CD4-positive, alpha-beta T cell (primary cell): ENCODE measurements around the gene IFNAR1. TPM values are rescaled to one million over a fixed set of nuclear protein-coding genes. Genes with fewer than 3 reads are reported as not detected.

ENCODE experiments used
- ATAC-seq: fragments of 200-7000 bp; cut with Tn5 transposase; one replicate; pipeline ENCODE4 v1.10.0; 2022; ENCODE audit warnings: mild to moderate bottlenecking; ENCODE audit not compliant: poor library complexity
- CTCF ChIA-PET: fragments of 350-600 bp; sonication (Branson Sonifier 250); formaldehyde crosslinking; loops from one replicate; lab custom pipeline; 2021; ENCODE audit warnings: antibody characterized with exemption, inconsistent platforms; lab: Charles Lee
- POLR2A ChIA-PET: fragments of 350-600 bp; sonication (Branson Sonifier 250); formaldehyde crosslinking; loops from one replicate; lab custom pipeline; 2021; ENCODE audit warnings: antibody characterized with exemption, inconsistent platforms; lab: Charles Lee
- DNase-seq, 14 experiments: peaks; one replicate each; pipeline ENCODE4 v3.0.0-alpha.2; 2013 to 2020; ENCODE audit warnings: mixed read lengths in 2 of 14
- H3K27ac ChIP-seq, 2 donors: one replicate each; pipeline versions ENCODE4 v1.5.1 to v1.7.0; 2013; ENCODE audit warnings: low read length in 2 of 2, low read depth in 1 of 2, mild to moderate bottlenecking in 1 of 2
- H3K27me3 ChIP-seq, 2 experiments: 1 replicate in 1 of 2; 2 replicates in 1 of 2; pipeline versions ENCODE4 v1.6.1 to v1.7.0; 2013; ENCODE audit warnings: low read length in 2 of 2, control low read depth in 1 of 2, mild to moderate bottlenecking in 1 of 2, moderate library complexity in 1 of 2; ENCODE audit not compliant: insufficient read depth in 2 of 2, control insufficient read depth in 1 of 2
- H3K36me3 ChIP-seq: one replicate; pipeline ENCODE4 v1.6.1; 2013; ENCODE audit warnings: low read length, control low read depth; ENCODE audit not compliant: insufficient read depth
- H3K4me1 ChIP-seq: one replicate; pipeline ENCODE4 v1.6.1; 2013; ENCODE audit warnings: low read length, control low read depth; ENCODE audit not compliant: insufficient read depth
- H3K4me3 ChIP-seq: one replicate; pipeline ENCODE4 v1.5.1; 2013; ENCODE audit warnings: mild to moderate bottlenecking, low read length, moderate library complexity
- H3K9me3 ChIP-seq, 2 experiments: 1 replicate in 1 of 2; 2 replicates in 1 of 2; pipeline versions ENCODE4 v1.6.1 to v1.7.0; 2013; ENCODE audit warnings: low read length in 2 of 2, mild to moderate bottlenecking in 2 of 2, control low read depth in 1 of 2, moderate library complexity in 1 of 2; ENCODE audit not compliant: control insufficient read depth in 1 of 2, insufficient read depth in 1 of 2
- H3K27ac Mint-ChIP-seq: one replicate; pipeline ENCODE4 v1.8.0; 2020; ENCODE audit warnings: mixed read lengths
- H3K27me3 Mint-ChIP-seq: one replicate; pipeline ENCODE4 v1.8.0; 2021; ENCODE audit warnings: mixed read lengths
- H3K36me3 Mint-ChIP-seq: one replicate; pipeline ENCODE4 v1.8.0; 2021; ENCODE audit warnings: low read depth, mixed read lengths
- H3K4me1 Mint-ChIP-seq: one replicate; pipeline ENCODE4 v1.8.0; 2021; ENCODE audit warnings: low read depth, mixed read lengths
- H3K4me3 Mint-ChIP-seq: one replicate; pipeline ENCODE4 v1.8.0; 2020; ENCODE audit warnings: mild to moderate bottlenecking, mixed read lengths
- H3K9me3 Mint-ChIP-seq: one replicate; pipeline ENCODE4 v1.8.0; 2020; ENCODE audit warnings: mixed read lengths
- intact Hi-C, 2 experiments: fragments of 100-400 bp; cut with DNase I in 1 of 2; cut with micrococcal nuclease in 1 of 2; formaldehyde crosslinking; loops; one replicate each; pipeline versions ENCODE4 v1.15.1 to v1.9.0; 2023 to 2025; cut with DNase I, micrococcal nuclease
- total RNA-seq, 174 experiments: library from RNA in 2 of 174; stranded (reverse) in 2 of 174; gene quantifications; one replicate each; pipeline ENCODE4 v1.2.3 and lab custom pipeline; 2021 to 2026
- TF ChIP-seq, protein P1 (sequence below): fragments of 200-600 bp; IDR thresholded peaks from one replicate; pipeline ENCODE4 v1.8.0; 2022; ENCODE audit warnings: antibody characterized with exemption, mild to moderate bottlenecking

IFNAR1 gene
- total RNA-seq, 2 experiments from 2014 or later: 20.4 to 26.8 TPM

DNA sequence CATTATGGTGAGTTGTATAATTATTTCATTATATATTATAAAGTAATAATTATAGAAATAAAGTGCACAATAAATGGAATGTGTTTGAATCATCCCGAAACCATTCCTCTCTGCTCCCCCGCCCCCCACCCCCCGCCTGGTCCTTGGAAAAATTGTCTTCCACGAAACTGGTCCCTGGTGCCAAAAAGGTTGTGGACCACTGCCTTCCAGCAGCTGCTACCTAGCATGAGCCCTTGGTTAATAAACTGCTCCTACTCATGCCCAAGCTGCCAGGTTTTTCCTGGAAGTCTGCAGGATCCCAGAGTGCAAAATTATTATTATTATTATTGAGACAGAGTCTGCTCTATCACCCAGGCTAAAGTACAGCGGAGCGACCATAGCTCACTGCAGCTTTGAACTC lies 71.7 kb downstream of the IFNAR1 start:
- ChIA-PET CTCF (no interaction called here), POLR2A (no interaction called here)
- Mint-ChIP-seq H3K4me3 (no peak overlapping the region), H3K27me3 (no peaks in the 10 kb centered on the region), H3K27ac (no peak overlapping the region), H3K4me1 (peaks cover 4% of the 10 kb centered on the region), H3K9me3 (no peaks in the 10 kb centered on the region), H3K36me3 (no peaks in the 10 kb centered on the region)
- no peak for ATAC-seq
- intact Hi-C loops: no loop called here
- no peaks in the 10 kb centered on the region for H3K36me3 ChIP-seq
- H3K27me3 ChIP-seq: no peaks in the 10 kb centered on the region
- TF ChIP-seq, protein P1, sequence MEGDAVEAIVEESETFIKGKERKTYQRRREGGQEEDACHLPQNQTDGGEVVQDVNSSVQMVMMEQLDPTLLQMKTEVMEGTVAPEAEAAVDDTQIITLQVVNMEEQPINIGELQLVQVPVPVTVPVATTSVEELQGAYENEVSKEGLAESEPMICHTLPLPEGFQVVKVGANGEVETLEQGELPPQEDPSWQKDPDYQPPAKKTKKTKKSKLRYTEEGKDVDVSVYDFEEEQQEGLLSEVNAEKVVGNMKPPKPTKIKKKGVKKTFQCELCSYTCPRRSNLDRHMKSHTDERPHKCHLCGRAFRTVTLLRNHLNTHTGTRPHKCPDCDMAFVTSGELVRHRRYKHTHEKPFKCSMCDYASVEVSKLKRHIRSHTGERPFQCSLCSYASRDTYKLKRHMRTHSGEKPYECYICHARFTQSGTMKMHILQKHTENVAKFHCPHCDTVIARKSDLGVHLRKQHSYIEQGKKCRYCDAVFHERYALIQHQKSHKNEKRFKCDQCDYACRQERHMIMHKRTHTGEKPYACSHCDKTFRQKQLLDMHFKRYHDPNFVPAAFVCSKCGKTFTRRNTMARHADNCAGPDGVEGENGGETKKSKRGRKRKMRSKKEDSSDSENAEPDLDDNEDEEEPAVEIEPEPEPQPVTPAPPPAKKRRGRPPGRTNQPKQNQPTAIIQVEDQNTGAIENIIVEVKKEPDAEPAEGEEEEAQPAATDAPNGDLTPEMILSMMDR: no peak
- H3K4me1 ChIP-seq: no peaks in the 10 kb centered on the region
- no peak for DNase-seq
- no peaks in the 10 kb centered on the region for H3K9me3 ChIP-seq
- H3K4me3 ChIP-seq: no peak overlapping the region
- H3K27ac ChIP-seq: no peak overlapping the region

DNA sequence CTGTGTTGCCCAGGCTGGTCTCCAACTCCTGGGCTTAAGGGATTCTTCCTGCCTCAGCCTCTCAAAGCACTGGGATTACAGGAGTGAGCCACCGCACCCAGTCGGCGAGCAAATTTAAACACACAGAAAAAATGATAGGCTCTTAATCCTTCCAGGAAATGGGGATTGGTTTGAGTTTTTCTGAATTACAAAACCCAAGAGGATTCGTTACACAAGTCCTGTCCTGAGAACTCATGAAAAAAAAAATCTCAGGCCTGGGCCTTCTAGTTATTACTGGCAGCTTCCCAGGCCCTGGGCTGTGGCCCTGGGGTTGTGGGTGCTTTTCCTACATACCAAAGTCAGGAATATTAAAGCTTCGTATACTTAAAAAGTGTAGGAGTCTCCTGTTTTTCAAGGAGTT lies 72.2 kb downstream of the IFNAR1 start:
- Histone ChIP-seq H3K4me1 (no peaks in the 10 kb centered on the region), H3K9me3 (no peaks in the 10 kb centered on the region), H3K4me3 (no peak overlapping the region), H3K27ac (no peak overlapping the region), H3K27me3 (no peaks in the 10 kb centered on the region), H3K36me3 (no peaks in the 10 kb centered on the region)
- DNase-seq (no peak), ATAC-seq (no peak)
- ChIA-PET CTCF (interaction anchor here (0.7 kb wide), 2 partner anchors 8 to 12 kb away, joined by 3 read pairs; no protein-coding TSS in a partner anchor), POLR2A (no interaction called here)
- H3K9me3 Mint-ChIP-seq: no peaks in the 10 kb centered on the region
- H3K36me3 Mint-ChIP-seq: no peaks in the 10 kb centered on the region
- H3K4me3 Mint-ChIP-seq: no peak overlapping the region
- TF ChIP-seq, protein P1: no peak
- no peaks in the 10 kb centered on the region for H3K27me3 Mint-ChIP-seq
- peaks cover 4% of the 10 kb centered on the region for H3K4me1 Mint-ChIP-seq
- no peak overlapping the region for H3K27ac Mint-ChIP-seq
- intact Hi-C loops: no loop called here

DNA sequence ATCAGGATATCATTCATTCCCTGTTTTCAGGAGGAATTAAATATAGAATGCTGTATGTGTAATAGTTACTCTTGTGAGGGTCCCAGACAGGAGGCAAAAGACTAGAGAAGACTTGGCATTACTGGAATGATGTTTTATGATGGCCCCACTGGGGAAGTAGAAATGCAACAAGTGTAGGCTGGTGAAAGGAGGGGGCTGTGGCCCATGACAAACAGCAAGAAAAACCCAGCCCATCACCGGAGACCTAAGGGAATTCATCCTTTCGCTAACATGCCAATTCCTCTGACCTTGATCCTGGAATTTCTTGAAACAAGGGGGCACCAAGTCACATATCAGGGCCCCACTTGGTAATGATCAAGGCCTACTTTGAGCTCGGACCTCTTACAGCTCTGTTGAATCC lies 72.9 kb downstream of the IFNAR1 start:
- Mint-ChIP-seq H3K4me1 (peaks cover 4% of the 10 kb centered on the region), H3K27ac (no peak overlapping the region), H3K9me3 (no peaks in the 10 kb centered on the region), H3K27me3 (no peaks in the 10 kb centered on the region), H3K4me3 (no peak overlapping the region), H3K36me3 (no peaks in the 10 kb centered on the region)
- Histone ChIP-seq H3K27me3 (no peaks in the 10 kb centered on the region), H3K27ac (no peak overlapping the region), H3K4me1 (peaks cover 4% of the 10 kb centered on the region), H3K4me3 (no peak overlapping the region), H3K9me3 (no peaks in the 10 kb centered on the region), H3K36me3 (no peaks in the 10 kb centered on the region)
- TF ChIP-seq, protein P1: no peak
- intact Hi-C loops: no loop called here
- DNase-seq: no peak
- CTCF ChIA-PET: interaction anchor here (0.7 kb wide), 2 partner anchors 9 to 13 kb away, joined by 3 read pairs; no protein-coding TSS in a partner anchor
- POLR2A ChIA-PET: no interaction called here
- ATAC-seq: no peak
